Right hindlimb (tissue), 1 donor: ENCODE results near the gene SNTG2.

ENCODE experiments used
- DNase-seq: peaks from one replicate; pipeline ENCODE4 v3.0.0-alpha.2; 2018

SNTG2 gene

GRCh38 chr2:929011-929735 is 21.5 kb upstream of the SNTG2 start:
- DNase-seq: no peak

GRCh38 chr2:929925-930324 is 20.7 kb upstream of the SNTG2 start:
- DNase-seq: no peak

- no peak for DNase-seq
Observed at GRCh38 chr2:930935-931334, 19.7 kb upstream of the SNTG2 start.

GRCh38 chr2:932320-933115 is 18.1 kb upstream of the SNTG2 start:
- DNase-seq: no peak

GRCh38 chr2:933734-934295 is 16.8 kb upstream of the SNTG2 start:
- DNase-seq: no peak

- no peak for DNase-seq
Observed at GRCh38 chr2:937530-937929, 13.1 kb upstream of the SNTG2 start.

- no peak for DNase-seq
Observed at GRCh38 chr2:938181-939005, 12.3 kb upstream of the SNTG2 start.

- DNase-seq: no peak
Observed at GRCh38 chr2:939936-940601, 10.6 kb upstream of the SNTG2 start.

- no peak for DNase-seq
Observed at GRCh38 chr2:941871-942270, 8.8 kb upstream of the SNTG2 start.

- no peak for DNase-seq
Observed at GRCh38 chr2:942775-943460, 7.7 kb upstream of the SNTG2 start.

- DNase-seq: no peak
Observed at GRCh38 chr2:943461-943797, 7.2 kb upstream of the SNTG2 start.

- peak; percentile 50 for DNase-seq
Observed at GRCh38 chr2:943821-944220, 6.8 kb upstream of the SNTG2 start.

GRCh38 chr2:944693-945092 is 6.0 kb upstream of the SNTG2 start:
- DNase-seq: no peak

GRCh38 chr2:945104-945503 is 5.5 kb upstream of the SNTG2 start:
- no peak for DNase-seq

- DNase-seq: no peak
Observed at GRCh38 chr2:946073-946948, 4.3 kb upstream of the SNTG2 start.

- no peak for DNase-seq
Observed at GRCh38 chr2:949384-950079, 1.1 kb upstream of the SNTG2 start.

GRCh38 chr2:951224-952006 is 766 bp downstream of the SNTG2 start:
- no peak for DNase-seq

GRCh38 chr2:953408-953807 is 2.8 kb downstream of the SNTG2 start:
- no peak for DNase-seq

- DNase-seq: no peak
Observed at GRCh38 chr2:953975-954686, 3.5 kb downstream of the SNTG2 start.
